GM18951 (cell line): ENCODE data around the gene MAFF.
"Not testable (repeated sequence)": the region's sequence is repeated elsewhere in the genome, so short reads cannot be mapped to it uniquely, and the experiment has no call there.

Experiments
- POLR2A ChIP-seq: IDR thresholded peaks from 4 replicates; pipeline ENCODE4 v1.6.1; 2011; ENCODE audit warnings: mild to moderate bottlenecking; ENCODE audit not compliant: insufficient read length, insufficient read depth; ENCODE audit errors: extremely low read depth
- in situ Hi-C: fragments of 300-500 bp; cut with MboI; formaldehyde crosslinking; loops from one replicate; pipeline ENCODE4 v1.12.0; 2022; ENCODE audit warnings: low sequenced_read_pairs, mixed read lengths, inconsistent platforms; ENCODE audit not compliant: unreplicated experiment

Gene MAFF

GRCh38 chr22:38228326-38228872, 26.6 kb downstream of the MAFF start:
- TF ChIP-seq POLR2A: no peak
- in situ Hi-C loops: no loop called here

GRCh38 chr22:38228873-38229740, 27.3 kb downstream of the MAFF start:
- no peak for TF ChIP-seq POLR2A
- in situ Hi-C loops: no loop called here

DNA sequence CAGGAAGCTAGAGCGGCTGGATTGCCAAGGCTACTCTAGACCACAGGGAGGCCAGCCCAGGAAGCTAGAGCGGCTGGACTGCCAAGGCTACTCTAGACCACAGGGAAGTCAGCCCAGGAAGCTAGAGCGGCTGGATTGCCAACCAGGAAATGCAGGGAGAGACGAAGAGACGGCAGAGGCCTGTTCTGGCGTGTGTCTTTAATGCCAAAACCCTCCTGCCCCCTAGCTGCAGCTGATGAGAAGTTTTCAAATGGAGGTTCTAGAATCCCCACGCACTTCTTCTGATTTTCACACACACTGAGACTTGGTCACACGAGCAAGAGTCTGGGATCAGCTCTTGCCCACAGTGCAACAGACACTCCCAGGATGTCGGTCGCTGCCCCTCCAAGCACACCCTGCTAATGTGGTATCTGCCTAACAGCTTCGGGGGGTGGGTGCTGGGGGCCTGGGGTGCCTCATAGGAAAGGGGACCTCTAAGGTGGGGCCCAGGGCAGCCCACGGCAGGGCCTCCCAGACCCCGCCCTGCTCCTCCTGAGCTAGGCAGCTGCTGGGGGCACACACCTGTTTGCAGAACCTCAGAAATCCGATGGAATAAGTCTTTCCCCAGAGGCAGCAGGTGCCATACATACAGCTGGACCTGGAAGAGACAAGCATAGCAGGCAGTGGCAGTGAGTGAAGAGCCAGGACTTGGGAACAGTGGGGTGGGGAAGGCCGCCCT, 28.5 kb downstream of the MAFF start:
- in situ Hi-C loops: no loop called here

GRCh38 chr22:38230916-38231315, 29.1 kb downstream of the MAFF start:
- in situ Hi-C loops: no loop called here
- no peak for TF ChIP-seq POLR2A

More for the DNA sequence above, 28.5 kb downstream of the MAFF start:
- TF ChIP-seq POLR2A: no peak

DNA sequence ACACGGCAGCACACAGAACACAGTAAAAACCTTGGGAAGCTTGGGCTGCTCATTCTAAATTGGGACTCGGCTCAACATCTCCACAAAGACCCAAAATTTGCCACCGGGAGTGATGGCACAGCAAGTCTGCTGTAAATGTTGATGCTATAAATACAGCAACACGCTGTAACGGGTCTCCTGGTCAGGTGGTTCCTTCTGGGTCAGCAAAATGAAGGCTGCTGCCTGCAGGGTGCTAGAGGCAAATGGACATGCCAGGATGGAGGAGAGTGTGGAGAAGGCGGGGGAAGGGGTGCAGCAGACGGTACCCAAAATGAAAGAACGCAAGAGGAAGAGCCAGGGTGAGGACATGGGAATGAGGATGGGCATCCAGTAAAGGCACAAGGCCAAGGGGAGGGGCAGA, 30.4 kb downstream of the MAFF start:
- in situ Hi-C loops: no loop called here
- TF ChIP-seq POLR2A: no peak

DNA sequence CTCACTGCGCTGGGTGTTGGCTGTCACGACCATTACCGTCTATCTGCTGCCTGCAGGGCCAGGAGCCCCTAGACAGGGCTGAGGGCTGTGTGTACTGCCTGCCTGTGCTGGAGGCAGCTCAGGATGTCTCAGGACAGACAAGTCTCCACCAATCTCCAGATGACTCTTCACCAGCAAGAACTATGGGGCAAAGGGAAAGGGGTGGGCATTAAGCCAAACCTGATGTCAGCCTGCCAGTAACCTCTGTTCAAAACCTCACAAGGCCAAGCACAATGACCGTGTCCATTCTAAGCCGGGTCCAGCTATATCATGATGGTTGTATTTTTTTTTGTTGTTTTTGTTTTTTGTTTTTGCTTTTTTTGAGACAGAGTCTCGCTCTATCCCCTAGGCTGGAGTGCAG, 31.6 kb downstream of the MAFF start:
- TF ChIP-seq POLR2A: no peak
- in situ Hi-C loops: no loop called here

GRCh38 chr22:38233856-38234255, 32.1 kb downstream of the MAFF start:
- in situ Hi-C loops: not testable (repeated sequence)

- no peak for TF ChIP-seq POLR2A
- in situ Hi-C loops: no loop called here
Measured at GRCh38 chr22:38235240-38235850, 33.6 kb downstream of the MAFF start.

GRCh38 chr22:38236786-38237185, 35.0 kb downstream of the MAFF start:
- no peak for TF ChIP-seq POLR2A
- in situ Hi-C loops: no loop called here

DNA sequence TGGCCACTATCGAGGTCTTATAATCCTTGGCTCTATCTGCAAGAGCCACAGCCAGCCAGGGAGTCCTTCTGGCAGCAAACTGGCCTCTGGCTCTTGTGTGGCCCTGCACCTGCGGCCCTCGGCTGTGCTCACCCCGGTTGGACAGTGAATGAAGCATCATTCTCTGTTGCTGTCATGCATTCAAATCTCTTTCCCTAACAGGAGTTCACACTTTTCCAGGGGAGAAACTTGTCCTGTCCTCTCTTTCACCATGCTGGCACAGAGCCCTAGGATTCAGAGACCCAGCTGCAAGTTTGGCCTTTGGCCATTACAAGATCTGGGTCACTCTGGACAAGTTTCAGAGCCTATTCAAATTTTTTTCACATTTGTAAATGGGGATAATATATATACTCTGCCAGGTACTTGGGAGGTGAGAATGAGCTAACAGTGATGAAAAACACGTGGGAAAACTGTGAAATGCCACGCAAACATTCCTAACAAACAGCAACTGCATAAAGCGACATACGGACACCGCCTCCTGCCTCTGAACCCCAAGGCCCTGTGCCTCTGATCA, 36.8 kb downstream of the MAFF start:
- in situ Hi-C loops: no loop called here
- TF ChIP-seq POLR2A: no peak

GRCh38 chr22:38239101-38239761, 37.4 kb downstream of the MAFF start:
- TF ChIP-seq POLR2A: no peak
- in situ Hi-C loops: no loop called here

- no peak for TF ChIP-seq POLR2A
- in situ Hi-C loops: no loop called here
Measured at GRCh38 chr22:38240734-38241252, 39.0 kb downstream of the MAFF start.
